ENCODE measurements around the gene GPR26. TPM values are rescaled to one million over a fixed set of nuclear protein-coding genes. Genes with fewer than 3 reads are reported as not detected.

Gene GPR26
- total and polyA plus RNA-seq, 2 of the 4 experiments (the other 2 are of a cell fraction), result not detected

GRCh38 chr10:123666318-123667236 lies at the start of gene GPR26 (continued):
- TF ChIP-seq RFX5 (IDR thresholded peaks at IDR 0.05; ENCODE audit: low read depth, low read length), result no peak
- TF ChIP-seq RAD21 (IDR thresholded peaks at IDR 0.05; ENCODE audit: low read length), result no peak
- TF ChIP-seq CEBPB (IDR thresholded peaks at IDR 0.05; ENCODE audit: low read depth, low read length), result no peak

- DNase-seq, result no peak
- BruUV-seq (replicated peaks), result no TSS peak
- intact Hi-C loops (cut with micrococcal nuclease), result no loop called here
These were observed 47.9 kb upstream of the GPR26 start for GRCh38 chr10:123618224-123618623.

More at GRCh38 chr10:123618224-123618623, 47.9 kb upstream of the GPR26 start:
- Histone ChIP-seq H3K56ac (ENCODE audit: extremely low read depth, insufficient read depth, low read length) (no peak overlapping the region), H3K4me3 (ENCODE audit: insufficient read depth, low read depth, low read length) (no peak overlapping the region), H4K91ac (ENCODE audit: insufficient read depth, low read depth, low read length) (no peak overlapping the region), H3K4ac (ENCODE audit: low read depth, low read length) (no peak overlapping the region), H3K9me1 (ENCODE audit: insufficient read depth, low read length) (no peaks in the 10 kb centered on the region), H3K4me2 (ENCODE audit: low read depth, low read length) (no peak overlapping the region), H3K36me3 (ENCODE audit: control insufficient read depth, insufficient read depth, low read length) (no peaks in the 10 kb centered on the region), H4K8ac (ENCODE audit: low read depth in 2 of 2, low read length in 2 of 2) (no peak overlapping the region), H2BK15ac (ENCODE audit: low read depth, low read length) (no peak overlapping the region), H2BK20ac (ENCODE audit: low read depth, low read length) (no peak overlapping the region), H3K9ac (ENCODE audit: low read depth, low read length) (no peak overlapping the region), H2AFZ (replicated peaks; ENCODE audit: low read length, poor library complexity) (no peak overlapping the region), H3K9me3 (ENCODE audit: control insufficient read depth, insufficient read depth, low read length) (peaks cover 29% of the 10 kb centered on the region), H4K20me1 (ENCODE audit: insufficient read depth, low read length) (no peaks in the 10 kb centered on the region), H3K14ac (replicated peaks; ENCODE audit: low read depth, low read length) (no peak overlapping the region), H2BK120ac (ENCODE audit: low read depth, low read length) (no peak overlapping the region), H2AK9ac (replicated peaks; ENCODE audit: low read depth, low read length, poor library complexity) (no peak overlapping the region), H3K27ac (ENCODE audit: insufficient read depth, low read length) (no peak overlapping the region), H3K79me1 (ENCODE audit: low read depth in 1 of 2, low read length in 2 of 2) (no peaks in the 10 kb centered on the region), H4K5ac (ENCODE audit: low read depth, low read length) (no peak overlapping the region), H3K4me1 (ENCODE audit: control insufficient read depth, insufficient read depth, low read length) (no peaks in the 10 kb centered on the region), H3K27me3 (ENCODE audit: control insufficient read depth, insufficient read depth, low read length) (no peaks in the 10 kb centered on the region), H2BK5ac (ENCODE audit: low read depth, low read length, poor library complexity, severe bottlenecking) (no peak overlapping the region), H3K23ac (ENCODE audit: low read depth, low read length) (no peak overlapping the region), H2AK5ac (ENCODE audit: low read depth, low read length) (no peak overlapping the region), H3K18ac (ENCODE audit: low read depth, low read length) (no peak overlapping the region)
- dilution Hi-C loops (cut with HindIII; ENCODE audit: low sequenced_read_pairs, unreplicated experiment), result no loop called here
- ChIA-PET POLR2A (ENCODE audit: unreplicated experiment) (no interaction called here), CTCF (no interaction called here)
- no peak for ATAC-seq (ENCODE audit: low read depth)
- TF ChIP-seq MAFK (IDR thresholded peaks at IDR 0.05; ENCODE audit: low read depth, low read length), result no peak
- TF ChIP-seq FOS (IDR thresholded peaks at IDR 0.05; ENCODE audit: low read depth, low read length), result no peak
- TF ChIP-seq SMC3 (IDR thresholded peaks at IDR 0.05; ENCODE audit: low read depth, low read length), result no peak
- TF ChIP-seq CHD1 (IDR thresholded peaks at IDR 0.05; ENCODE audit: low read depth, low read length), result no peak
- TF ChIP-seq MAZ (IDR thresholded peaks at IDR 0.05; ENCODE audit: borderline replicate concordance, low read depth, low read length), result no peak
- TF ChIP-seq CTCF (conservative IDR thresholded peaks at IDR 0.05; ENCODE audit: low read depth, low read length), result no peak
- TF ChIP-seq RAD21 (IDR thresholded peaks at IDR 0.05; ENCODE audit: low read length), result no peak
- no peak for TF ChIP-seq BHLHE40 (IDR thresholded peaks at IDR 0.05; ENCODE audit: low read depth, low read length)
- TF ChIP-seq USF2 (IDR thresholded peaks at IDR 0.05; ENCODE audit: low read depth, low read length), result no peak
- in situ Hi-C loops (cut with MboI; ENCODE audit: low sequenced_read_pairs), result no loop called here

All from IMR-90 (cell line).